SKM-1 (cell line): ENCODE results near the gene NRBF2.
"Not testable (repeated sequence)": the region's sequence is repeated elsewhere in the genome, so short reads cannot be mapped to it uniquely, and the experiment has no call there.

Experiments used
- DNase-seq: peaks from one replicate; lab custom pipeline; 2025; ENCODE audit not compliant: unreplicated experiment; lab: John Stamatoyannopoulos, UW

NRBF2 gene

DNA sequence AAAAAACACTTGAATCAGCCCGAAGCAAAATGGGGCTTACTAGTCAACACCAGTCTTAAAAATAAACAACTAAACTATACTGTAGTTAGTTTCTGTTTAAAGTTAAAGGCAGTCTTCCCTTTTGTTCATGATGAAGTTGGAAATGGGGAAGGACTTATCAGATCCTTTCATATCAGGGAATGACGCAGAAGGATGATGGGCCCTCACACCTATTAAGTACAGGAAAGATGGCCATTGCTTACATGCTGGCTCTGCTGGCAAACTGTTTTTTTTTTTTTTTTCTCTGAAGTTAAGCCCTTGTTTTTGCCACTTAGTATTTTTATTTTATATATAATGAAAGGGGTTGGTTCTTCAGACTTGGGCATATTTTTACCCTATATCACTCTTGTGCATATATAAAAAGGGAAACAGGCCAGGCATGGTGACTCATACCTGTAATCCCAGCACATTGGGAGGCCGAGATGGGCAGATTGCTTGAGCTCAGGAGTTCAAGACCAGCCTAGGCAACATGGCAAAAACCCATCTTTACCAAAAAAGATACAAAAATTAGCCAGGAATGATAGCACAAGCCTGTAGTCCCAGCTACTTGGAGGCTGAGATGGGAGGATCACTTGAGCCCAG, 16.6 kb upstream of the NRBF2 start:
- DNase-seq, result no peak

GRCh38 chr10:63119041-63119440, 14.1 kb upstream of the NRBF2 start:
- no peak for DNase-seq

GRCh38 chr10:63120554-63120953, 12.6 kb upstream of the NRBF2 start:
- DNase-seq, result no peak

DNA sequence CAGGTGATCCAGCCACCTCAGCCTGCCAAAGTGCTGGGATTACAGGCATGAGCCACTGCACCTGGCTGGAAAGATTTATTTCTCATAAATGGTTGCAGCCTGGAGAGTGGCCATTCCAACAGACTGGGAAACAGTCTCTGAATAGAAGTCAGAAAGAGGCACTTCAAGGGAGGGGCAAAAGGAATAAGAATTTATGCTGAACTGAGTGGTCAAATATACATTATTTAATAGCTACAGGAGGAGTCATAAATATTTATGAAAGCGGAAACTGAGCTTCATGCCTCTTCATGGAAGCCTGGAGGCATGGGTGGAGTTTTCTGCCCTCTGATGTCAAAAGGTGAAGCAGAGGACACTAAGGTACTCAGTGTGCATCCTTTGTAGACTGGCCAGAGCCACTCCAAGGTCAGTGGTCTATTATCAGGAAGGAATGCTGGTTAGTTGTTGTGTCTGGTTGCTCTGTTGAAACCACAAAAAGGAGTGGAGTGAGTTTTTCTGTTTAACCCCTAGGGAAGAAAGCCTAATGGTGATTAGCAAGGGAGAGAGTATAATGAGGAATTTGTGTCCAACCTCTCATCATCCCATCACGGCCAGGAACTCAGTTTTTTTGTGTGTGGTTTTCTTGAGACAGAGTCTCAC, 9.3 kb upstream of the NRBF2 start:
- DNase-seq, result no peak

DNA sequence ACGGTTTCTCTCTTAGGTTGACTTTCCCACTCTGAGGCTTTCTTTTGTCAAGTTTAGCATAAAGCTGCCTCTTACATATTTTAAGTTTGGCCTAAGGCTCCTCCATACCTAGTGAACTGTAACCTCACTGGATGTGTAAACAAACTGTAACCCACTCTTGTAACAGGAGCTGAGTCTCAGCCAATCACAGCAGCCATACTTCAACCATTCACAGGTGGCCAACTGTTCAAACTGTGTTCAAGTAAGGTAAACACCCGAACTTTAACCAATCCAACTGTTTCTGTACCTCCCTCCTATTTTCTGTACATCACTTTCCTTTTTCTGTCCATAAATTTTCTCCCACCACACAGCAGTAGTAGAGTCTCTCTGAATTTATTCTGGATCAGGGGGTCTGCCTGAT, 7.7 kb upstream of the NRBF2 start:
- no peak for DNase-seq

DNA sequence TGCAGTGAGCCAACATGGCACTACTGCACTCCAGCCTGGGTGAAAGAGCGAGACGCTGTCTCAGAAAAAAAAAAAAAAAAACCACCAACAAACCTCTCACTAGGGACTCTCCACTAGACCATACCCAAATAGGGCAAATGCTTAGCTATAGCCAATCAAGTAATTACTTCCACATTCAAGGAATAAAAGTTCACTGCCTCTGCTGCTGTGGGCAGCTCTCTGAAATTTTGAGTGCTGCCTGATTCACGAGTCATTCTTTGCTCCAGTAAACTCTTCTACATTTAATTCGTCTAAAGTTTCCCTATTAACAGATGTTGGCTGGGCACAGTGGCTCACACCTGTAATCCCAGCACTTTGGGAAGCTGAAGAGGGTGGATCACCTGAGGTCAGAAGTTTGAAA, 4.7 kb upstream of the NRBF2 start:
- DNase-seq, result no peak

DNA sequence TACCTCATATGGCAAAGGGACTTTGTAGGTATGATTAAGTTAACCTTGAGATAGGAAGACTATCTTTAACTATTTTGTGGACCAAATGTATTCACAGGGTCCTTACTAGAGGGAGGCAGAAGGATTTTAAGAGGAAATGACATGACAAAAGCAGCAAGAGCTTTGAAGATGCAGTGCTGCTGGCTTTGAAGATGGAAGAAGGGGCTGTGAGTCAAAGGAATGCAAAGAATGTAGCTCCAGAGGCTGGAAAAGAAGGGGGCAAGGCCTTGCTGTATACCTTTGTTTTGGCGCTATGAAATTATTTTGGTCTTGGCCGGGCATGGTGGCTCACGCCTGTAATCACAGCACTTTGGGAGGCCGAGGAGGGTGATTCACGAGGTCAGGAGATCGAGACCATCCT, 3.2 kb upstream of the NRBF2 start:
- no peak for DNase-seq

DNA sequence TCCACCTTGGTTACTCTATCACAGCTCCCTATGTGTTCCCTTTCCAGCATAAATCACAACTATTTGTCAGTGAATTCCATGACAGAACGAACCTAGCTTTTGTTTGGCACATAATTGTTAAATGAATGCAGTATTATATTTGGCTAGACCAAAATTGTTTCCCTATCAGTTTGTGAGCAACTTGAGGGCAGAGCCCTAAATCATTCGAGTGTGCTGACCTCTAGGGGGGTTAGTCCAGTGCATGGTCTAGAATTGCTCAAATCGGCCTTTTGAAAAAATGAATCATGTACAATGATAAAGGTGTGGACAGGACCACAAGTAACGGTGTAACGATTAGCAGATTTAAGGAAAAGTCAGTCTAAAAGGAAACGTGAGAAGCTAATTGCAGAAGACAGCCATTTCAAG, 475 bp upstream of the NRBF2 start:
- DNase-seq, result no peak

GRCh38 chr10:63133821-63134557, 861 bp downstream of the NRBF2 start:
- DNase-seq, result peak; percentile 40

- DNase-seq, result no peak
These were observed 4.2 kb downstream of the NRBF2 start for GRCh38 chr10:63137306-63137705.

- no peak for DNase-seq
These were observed 6.9 kb downstream of the NRBF2 start for GRCh38 chr10:63140077-63140476.

DNA sequence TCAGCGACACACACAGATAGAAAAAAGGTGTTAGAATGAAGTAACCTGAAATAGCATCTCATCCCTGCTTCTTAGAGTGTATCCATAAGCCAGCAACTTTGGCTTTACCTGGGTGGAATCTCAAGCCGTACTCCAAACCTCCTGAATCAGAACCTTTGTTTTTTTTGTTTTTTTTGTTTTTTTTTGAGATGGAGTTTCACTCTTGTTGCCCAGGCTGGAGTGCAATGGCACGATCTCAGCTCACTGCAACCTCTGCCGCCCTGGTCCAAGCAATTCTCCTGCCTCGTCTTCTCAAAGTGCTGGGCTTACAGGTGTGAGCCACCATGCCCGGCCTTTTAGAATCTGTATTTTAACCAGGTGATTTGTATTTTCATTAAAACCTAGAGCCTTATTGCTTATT, 9.0 kb downstream of the NRBF2 start:
- no peak for DNase-seq

- DNase-seq, result no peak
These were observed 10.9 kb downstream of the NRBF2 start for GRCh38 chr10:63143987-63144386.

DNA sequence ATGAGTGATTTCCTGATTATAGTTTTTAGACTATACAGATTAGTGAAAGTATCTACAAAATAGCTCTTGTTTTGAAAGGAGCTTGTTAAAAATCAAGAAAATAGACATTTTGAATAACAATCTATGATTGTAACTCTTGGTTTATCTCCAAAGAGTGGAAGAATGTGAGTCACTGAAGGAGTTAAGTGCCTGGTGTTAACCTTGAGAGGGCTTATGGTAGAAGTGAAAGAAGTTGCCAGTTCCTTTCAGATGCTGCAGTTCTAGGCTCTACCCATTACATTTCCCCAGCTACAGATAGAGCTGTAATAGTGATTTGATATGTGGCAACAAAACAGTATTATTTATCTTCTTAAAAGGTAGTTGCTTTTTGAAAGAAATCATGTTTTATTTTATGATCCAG, 12.7 kb downstream of the NRBF2 start:
- DNase-seq, result no peak

DNA sequence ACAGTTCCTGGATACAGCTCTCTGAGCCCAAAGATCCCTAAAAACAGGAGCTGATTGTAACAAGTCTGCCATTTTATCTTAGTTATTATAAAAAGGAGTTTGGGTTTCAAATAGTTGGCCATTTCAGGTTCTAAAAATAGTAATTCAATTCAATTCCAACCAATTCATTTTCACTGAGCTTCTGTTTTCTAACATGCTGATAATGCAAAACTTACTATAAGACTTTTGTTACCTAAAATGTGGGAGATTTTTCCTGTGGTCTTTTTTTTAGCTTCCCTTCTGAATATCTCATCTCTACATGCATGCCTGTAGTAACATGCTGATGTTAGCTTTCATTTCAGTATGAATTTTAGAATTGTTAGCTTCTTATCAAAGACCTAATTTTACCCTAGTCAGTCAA, 13.4 kb downstream of the NRBF2 start:
- no peak for DNase-seq

DNA sequence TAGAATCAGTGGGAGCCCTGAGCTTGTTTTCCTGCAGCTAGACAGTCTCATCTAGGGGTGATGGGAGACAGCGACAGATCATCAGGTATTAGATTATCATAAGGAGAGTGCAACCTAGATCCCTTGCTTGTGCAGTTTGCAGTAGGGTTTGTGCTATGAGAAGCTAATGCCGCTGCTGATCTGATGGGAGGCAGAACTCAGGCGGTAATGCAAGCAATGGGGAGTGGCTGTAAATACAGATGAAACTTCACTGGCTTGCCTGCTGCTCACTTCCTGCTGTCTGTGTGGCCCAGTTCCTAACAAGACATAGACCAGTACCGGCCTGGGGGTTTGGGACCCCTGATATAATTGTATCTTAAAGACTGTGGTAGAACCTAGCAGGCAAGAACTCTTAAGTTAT, 17.6 kb downstream of the NRBF2 start:
- DNase-seq, result no peak

DNA sequence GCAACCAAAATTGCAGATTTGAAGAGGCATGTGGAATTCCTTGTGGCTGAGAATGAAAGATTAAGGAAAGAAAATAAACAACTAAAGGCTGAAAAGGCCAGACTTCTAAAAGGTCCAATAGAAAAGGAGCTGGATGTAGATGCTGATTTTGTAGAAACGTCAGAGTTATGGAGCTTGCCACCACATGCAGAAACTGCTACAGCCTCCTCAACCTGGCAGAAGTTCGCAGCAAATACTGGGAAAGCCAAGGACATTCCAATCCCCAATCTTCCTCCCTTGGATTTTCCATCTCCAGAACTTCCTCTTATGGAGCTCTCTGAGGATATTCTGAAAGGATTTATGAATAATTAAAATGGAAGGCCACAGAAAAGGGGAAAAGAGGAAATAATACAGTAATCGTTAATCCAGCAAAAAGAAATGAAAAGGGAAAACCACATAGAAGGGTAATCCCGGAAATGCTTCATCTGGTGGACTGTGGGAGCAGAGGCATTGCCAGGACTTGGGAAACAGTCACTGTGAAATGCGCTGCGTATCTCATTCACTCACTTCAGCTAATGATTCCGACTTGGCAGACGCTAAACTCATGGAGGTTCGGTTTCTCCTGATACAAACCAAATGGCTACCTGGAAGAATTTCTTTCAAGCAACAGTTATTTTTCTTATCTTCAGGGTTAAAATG, 20.9 kb downstream of the NRBF2 start:
- DNase-seq, result not testable (repeated sequence)

- DNase-seq, result no peak
These were observed 21.6 kb downstream of the NRBF2 start for GRCh38 chr10:63154546-63155387.

- no peak for DNase-seq
These were observed 22.4 kb downstream of the NRBF2 start for GRCh38 chr10:63155388-63156020.

DNA sequence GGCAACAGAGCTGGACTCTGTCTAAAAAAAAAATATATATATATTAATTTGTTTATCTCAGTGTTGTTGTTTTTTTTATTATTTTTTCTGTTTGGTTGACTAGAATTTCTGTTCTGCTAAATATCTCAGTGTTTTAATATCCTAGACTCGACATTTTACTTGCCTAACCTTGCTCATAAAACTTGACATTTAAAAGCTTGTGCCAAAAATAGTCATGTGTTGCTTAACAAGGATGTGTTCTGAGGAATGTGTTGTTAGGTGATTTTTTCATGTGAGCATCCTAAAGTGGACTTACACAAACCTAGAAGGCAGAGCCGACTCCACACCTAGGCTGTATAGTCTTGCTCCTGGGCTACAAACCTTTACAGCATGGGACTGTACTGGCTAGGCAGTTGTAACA, 23.1 kb downstream of the NRBF2 start:
- DNase-seq, result no peak
